Stimulated activated CD8-positive, alpha-beta memory T cell treated with anti-CD3 and anti-CD28 coated beads, Interleukin-4, amount 100 ng/mL, for 24 hours (primary cell): ENCODE data around the gene CLPX.
"Not testable (repeated sequence)": the region's sequence is repeated elsewhere in the genome, so short reads cannot be mapped to it uniquely, and the experiment has no call there.

Experiments
- DNase-seq: peaks from one replicate; pipeline ENCODE4 v3.0.0-alpha.2; 2020; ENCODE audit warnings: low read depth

Gene CLPX

GRCh38 chr15:65206750-65207149, 21.6 kb upstream of the CLPX start:
- DNase-seq: no peak

DNA sequence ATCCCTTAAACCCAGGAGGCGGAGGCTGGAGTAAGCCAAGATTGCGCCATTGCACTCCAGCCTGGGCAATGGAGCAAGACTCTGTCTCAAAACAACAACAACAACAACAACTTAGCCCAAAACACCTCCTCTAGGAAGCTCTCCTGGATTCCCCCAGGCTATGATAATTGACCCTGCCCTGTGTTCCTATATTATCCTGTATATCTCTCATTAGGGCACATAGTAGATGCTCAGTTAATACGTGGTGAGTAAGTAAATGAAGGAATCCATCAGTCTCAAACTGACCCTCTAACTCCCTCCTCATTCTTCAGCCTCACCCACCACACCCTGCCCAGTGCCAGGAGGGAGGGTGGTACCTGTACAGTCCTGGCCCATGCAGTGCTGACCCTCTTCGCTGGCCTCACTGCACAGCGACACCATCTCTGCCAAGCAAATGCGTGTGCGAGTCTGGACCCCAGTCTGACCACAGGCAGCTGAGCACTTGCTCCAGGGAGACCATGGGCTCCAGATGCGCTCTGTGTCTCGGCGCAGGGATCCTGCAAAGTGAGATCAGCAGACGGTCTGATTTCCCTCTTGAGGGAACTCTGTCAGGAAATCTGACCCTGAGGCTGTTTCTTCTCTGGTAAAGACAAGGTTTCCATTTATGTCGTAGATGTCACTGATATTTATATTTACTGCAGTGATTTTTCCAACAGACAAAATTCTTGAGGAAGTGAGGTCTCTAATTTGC, 20.0 kb upstream of the CLPX start:
- DNase-seq: no peak

DNA sequence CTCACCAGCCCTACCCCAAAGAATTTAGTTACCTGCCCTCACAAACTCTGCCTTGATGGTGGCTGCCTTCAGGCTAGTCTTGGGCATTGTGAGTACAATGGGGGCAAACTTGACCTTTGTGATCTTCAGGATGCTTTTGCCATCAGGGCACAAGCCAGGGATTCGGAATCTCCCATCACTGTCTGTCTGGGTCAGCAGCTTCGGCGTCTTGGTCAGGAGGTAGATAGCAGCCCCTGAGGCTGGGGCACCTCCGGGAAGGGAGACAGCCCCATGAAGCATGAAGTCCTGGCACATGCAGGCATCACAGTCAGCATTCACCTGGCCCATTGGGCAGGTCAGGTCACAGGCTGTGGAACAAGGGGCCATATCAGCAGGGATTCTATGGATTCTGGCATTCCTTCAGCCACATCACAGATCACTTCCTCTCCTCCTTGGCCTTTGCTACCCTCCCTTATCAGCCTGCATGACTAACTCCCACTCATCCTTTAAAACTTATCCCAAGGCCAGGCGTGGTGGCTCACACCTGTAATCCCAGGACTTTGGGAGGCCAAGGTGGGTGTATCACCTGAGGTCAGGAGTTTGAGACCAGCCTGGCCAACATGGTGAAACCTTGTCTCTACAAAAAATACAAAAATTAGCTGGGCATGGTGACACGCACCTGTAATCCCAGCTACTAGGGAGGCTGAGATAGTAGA, 19.2 kb upstream of the CLPX start:
- no peak for DNase-seq

- no peak for DNase-seq
These were observed 16.8 kb upstream of the CLPX start for GRCh38 chr15:65201918-65202317.

GRCh38 chr15:65198571-65198970, 13.4 kb upstream of the CLPX start:
- no peak for DNase-seq

GRCh38 chr15:65197337-65197645, 12.1 kb upstream of the CLPX start:
- DNase-seq: no peak

GRCh38 chr15:65196637-65197336, 11.6 kb upstream of the CLPX start:
- no peak for DNase-seq

DNA sequence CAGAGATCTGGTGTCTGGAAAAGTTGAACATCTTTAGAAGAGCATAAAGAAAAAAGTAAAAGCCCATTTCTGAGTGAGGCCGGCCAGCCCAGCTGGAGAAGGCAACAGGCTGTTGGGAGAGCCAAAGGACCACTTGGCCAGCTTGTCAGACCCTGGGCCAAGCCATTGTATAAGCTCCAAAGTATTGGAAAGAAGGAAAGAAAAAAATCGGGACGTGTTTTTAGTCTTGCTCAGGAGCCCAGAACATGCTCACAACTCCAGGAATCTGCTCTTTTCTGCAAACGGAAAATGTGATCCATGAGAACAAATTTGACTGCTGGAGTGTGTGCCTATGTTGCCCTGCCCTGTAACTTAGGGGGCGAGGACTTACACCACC, 10.4 kb upstream of the CLPX start:
- no peak for DNase-seq

GRCh38 chr15:65194826-65195547, 9.8 kb upstream of the CLPX start:
- DNase-seq: no peak

GRCh38 chr15:65192016-65192415, 6.9 kb upstream of the CLPX start:
- no peak for DNase-seq

GRCh38 chr15:65189102-65189740, 4.1 kb upstream of the CLPX start:
- DNase-seq: no peak

GRCh38 chr15:65188472-65188871, 3.3 kb upstream of the CLPX start:
- DNase-seq: not testable (repeated sequence)

DNA sequence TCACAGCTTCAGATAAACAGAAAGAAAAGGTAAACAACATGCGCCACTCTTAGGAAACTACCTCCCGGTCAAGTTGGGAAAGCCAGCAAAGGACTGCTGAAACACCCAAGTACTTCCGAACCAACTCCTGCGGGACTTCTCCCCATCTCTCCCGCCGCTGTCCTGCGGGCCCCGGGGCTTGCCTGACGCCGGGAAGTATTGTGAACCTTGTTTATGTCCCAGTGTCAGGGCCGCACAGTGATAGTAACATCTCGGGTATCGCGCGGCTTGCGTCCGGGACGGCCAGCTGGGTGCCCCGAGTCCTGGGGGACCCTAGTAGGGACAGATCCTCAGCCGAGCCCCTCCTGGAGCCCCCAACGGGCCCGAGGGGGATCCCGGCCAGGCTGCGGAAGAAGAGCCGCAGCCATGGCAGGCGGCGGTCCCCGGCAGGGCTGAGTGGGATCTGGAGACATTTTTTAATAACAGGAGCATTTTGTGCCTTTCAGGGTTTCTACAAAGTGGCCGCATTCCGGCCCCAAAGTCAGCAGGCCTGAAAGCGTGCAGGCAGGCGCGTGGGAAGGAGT, 756 bp downstream of the CLPX start:
- peak; percentile 6 for DNase-seq

DNA sequence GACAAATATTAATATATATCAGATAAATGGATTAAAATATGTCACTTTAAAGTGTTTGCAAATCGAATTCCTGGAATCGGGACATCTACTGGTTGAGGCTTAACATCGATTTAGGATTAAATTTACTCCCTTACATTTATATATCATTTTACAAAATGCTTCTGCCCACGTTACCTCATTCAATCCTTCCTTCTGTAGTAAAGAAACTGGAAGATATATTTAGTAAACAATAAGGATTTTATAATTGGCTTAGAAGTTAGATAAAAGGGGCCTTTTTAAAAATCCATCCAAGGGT, 1.3 kb downstream of the CLPX start:
- DNase-seq: no peak

DNA sequence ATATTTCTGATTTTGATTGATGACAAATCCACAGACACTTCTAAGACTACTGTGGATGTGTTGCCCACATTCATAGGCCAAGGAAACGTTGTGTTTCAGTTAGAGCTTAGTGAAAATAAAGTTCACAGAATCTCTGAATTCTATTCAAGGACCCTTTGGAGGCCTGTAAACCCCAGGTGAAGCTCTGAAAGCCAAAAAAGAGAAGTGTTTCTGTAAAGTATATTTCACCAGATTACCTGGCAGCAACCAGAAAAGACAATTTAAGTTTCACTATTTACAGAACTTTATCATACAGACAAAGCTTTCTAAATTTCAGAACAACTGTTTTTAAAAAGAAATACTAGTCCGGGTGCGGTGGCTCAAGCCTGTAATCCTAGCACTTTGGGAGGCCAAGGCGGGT, 2.6 kb downstream of the CLPX start:
- no peak for DNase-seq

- DNase-seq: not testable (repeated sequence)
These were observed 3.4 kb downstream of the CLPX start for GRCh38 chr15:65181582-65182353.

GRCh38 chr15:65180167-65180566, 5.0 kb downstream of the CLPX start:
- no peak for DNase-seq

DNA sequence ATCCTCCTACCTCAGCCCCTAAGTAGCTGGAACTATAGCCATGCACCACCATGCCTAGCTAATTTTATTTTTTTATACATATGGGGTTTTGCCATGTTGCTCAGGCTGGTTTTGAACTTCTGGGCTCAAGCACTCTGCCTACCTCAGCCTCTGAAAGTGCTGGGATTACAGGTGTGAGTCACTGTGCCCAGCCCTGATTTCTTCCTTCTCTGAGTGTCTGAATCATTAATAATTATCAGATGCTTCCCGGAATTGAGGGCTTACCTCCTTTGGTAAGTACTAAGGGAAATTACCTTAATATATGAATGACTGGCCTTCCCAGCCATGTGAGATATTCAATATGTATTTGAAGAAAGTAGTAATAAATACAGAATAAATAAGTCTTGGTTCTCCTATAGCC, 7.2 kb downstream of the CLPX start:
- DNase-seq: no peak

- no peak for DNase-seq
These were observed 9.1 kb downstream of the CLPX start for GRCh38 chr15:65176056-65176455.

DNA sequence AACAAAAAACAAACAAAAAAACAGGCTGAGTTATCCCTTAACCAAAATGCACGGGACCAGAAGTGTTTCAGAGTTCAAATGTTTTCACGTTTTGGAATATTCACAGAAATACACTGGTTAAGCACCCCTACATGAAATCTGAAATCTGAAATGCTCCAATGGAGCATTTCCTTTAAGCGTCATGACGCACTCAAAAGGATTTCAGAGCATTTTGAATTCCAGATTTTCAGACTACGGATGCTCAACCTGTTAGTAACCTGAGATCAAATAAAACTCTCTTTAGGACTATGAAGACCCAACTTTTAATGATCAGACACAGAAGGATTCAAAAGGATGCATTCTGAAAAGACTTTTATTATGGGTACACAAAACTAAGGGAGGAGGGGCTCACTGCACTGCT, 9.6 kb downstream of the CLPX start:
- no peak for DNase-seq

DNA sequence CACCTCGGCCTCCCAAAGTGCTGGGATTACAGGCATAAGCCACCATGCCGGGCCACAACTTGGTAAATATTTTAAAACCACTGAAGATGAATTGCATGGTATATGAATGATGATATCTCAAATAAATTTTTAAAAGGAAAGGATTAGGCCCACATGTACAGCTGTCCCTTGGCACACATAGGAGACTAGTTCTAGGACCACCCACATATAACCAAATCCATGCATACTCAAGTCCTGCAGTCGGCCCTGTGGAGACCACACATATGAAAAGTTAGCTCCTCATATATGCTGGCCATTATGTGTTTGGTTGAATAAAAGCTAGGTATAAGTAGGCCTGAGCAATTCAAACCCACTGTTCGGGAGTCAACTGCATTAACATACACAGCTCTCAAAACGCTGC, 10.6 kb downstream of the CLPX start:
- no peak for DNase-seq
